ENCODE measurements around the gene UNC79.
"Not testable (repeated sequence)": the region's sequence is repeated elsewhere in the genome, so short reads cannot be mapped to it uniquely, and the experiment has no call there.

DNA sequence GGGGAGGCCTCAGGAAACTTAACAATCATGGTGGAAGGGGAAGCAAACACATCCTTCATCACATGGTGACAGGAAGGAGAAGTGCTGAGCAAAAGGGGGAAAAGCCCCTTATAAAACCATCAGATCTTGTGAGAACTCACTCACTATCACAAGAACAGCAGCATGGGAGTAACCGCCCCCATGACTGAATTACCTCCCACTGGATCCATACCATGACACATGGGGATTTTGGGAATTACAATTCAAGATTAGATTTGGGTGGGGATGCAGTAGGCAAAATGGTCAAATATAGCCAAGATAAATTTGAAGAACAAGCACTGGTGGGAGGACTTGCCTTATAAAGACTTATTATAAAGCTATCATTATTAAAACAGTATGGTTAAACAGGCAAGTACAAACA, 5.6 kb upstream of the UNC79 start:
- not testable (repeated sequence) for TF ChIP-seq CTCF, POLR2A (IDR thresholded peaks at IDR 0.05)
